Liver (tissue), 2 donors: Measurements from ENCODE around the gene STEAP3.

Experiments used
- CTCF ChIP-seq: fragments of 150-350 bp; IDR thresholded peaks from 2 replicates; pipeline ENCODE4 v1.5.1; 2017; ENCODE audit warnings: improper control_type of control experiment, low read depth, low read length; ENCODE audit not compliant: missing input control
- FOXA1 ChIP-seq: IDR thresholded peaks from 2 replicates; pipeline ENCODE4 v1.6.1; 2016; ENCODE audit warnings: antibody characterized with exemption
- MAX ChIP-seq: IDR thresholded peaks from 2 replicates; pipeline ENCODE4 v1.6.1; 2016; ENCODE audit warnings: antibody characterized with exemption
- REST ChIP-seq: IDR thresholded peaks from 2 replicates; pipeline ENCODE4 v1.6.1; 2016; ENCODE audit warnings: antibody characterized with exemption, mild to moderate bottlenecking
- donor health status: healthy.

GRCh38 chr2:119311371-119311770, 87.7 kb downstream of the STEAP3 start:
- TF ChIP-seq CTCF, result no peak
- TF ChIP-seq REST, result no peak
- TF ChIP-seq FOXA1, result no peak
- TF ChIP-seq MAX, result no peak
